HUES64 (cell line): ENCODE measurements around the gene C10orf90.

Experiments
- H3K27ac ChIP-seq: 2 replicates; pipeline ENCODE4 v1.7.0; 2013; ENCODE audit warnings: low read depth, low read length, inconsistent platforms
- H3K27me3 ChIP-seq: 2 replicates; pipeline ENCODE4 v1.6.1; 2013; ENCODE audit warnings: mild to moderate bottlenecking, low read length; ENCODE audit not compliant: insufficient read depth
- H3K36me3 ChIP-seq: 2 replicates; pipeline ENCODE4 v1.6.1; 2013; ENCODE audit warnings: mild to moderate bottlenecking, low read length; ENCODE audit not compliant: insufficient read depth
- H3K4me1 ChIP-seq: 2 replicates; pipeline ENCODE4 v1.6.1; 2013; ENCODE audit warnings: mild to moderate bottlenecking, low read length, moderate library complexity; ENCODE audit not compliant: insufficient read depth
- H3K4me3 ChIP-seq: 2 replicates; pipeline ENCODE4 v1.5.1; 2013; ENCODE audit warnings: mild to moderate bottlenecking, low read length, moderate library complexity
- H3K9ac ChIP-seq: 2 replicates; pipeline ENCODE4 v1.6.1; 2013; ENCODE audit warnings: mild to moderate bottlenecking, low read depth, low read length
- H3K9me3 ChIP-seq: 2 replicates; pipeline ENCODE4 v1.6.1; 2013; ENCODE audit warnings: low read depth, low read length; ENCODE audit not compliant: insufficient read depth
- WGBS: fragments of 150-250, 120-280 bp; methylation state at CpG from one replicate; pipeline ENCODE4 v1.1.7; 2013; ENCODE audit warnings: missing lambda C conversion rate; 5-methylcytosine and 5-hydroxymethylcytosine counted together

C10orf90 gene

GRCh38 chr10:126659750-126660149 is 10.7 kb downstream of the C10orf90 start:
- Histone ChIP-seq H3K9ac (no peak overlapping the region), H3K9me3 (no peaks in the 10 kb centered on the region), H3K4me3 (no peak overlapping the region), H3K4me1 (no peaks in the 10 kb centered on the region), H3K27ac (no peak overlapping the region), H3K36me3 (no peaks in the 10 kb centered on the region), H3K27me3 (no peaks in the 10 kb centered on the region)
- WGBS = 92% methylated on average over 3 of the region's 4 CpGs

- H3K9ac ChIP-seq = no peak overlapping the region
- no peaks in the 10 kb centered on the region for H3K9me3 ChIP-seq
- no peaks in the 10 kb centered on the region for H3K27me3 ChIP-seq
- WGBS = 97% methylated on average over 4 of the region's 4 CpGs
- no peaks in the 10 kb centered on the region for H3K36me3 ChIP-seq
- H3K4me1 ChIP-seq = no peaks in the 10 kb centered on the region
- no peak overlapping the region for H3K4me3 ChIP-seq
- no peak overlapping the region for H3K27ac ChIP-seq
Measured at GRCh38 chr10:126658928-126659327, 11.6 kb downstream of the C10orf90 start.

- Histone ChIP-seq H3K4me1 (peaks cover 5% of the 10 kb centered on the region; the same call in 1 of the 2 replicates), H3K36me3 (no peaks in the 10 kb centered on the region), H3K4me3 (no peak overlapping the region), H3K9ac (no peak overlapping the region), H3K27me3 (no peaks in the 10 kb centered on the region), H3K27ac (no peak overlapping the region), H3K9me3 (no peaks in the 10 kb centered on the region)
- WGBS = 93% methylated on average over 2 of the region's 2 CpGs
Measured at GRCh38 chr10:126654579-126654978, 15.9 kb downstream of the C10orf90 start.

- Histone ChIP-seq H3K27me3 (no peaks in the 10 kb centered on the region), H3K36me3 (no peaks in the 10 kb centered on the region), H3K9me3 (no peaks in the 10 kb centered on the region), H3K27ac (no peak overlapping the region), H3K9ac (no peak overlapping the region), H3K4me3 (no peak overlapping the region), H3K4me1 (peaks cover 5% of the 10 kb centered on the region; the same call in 1 of the 2 replicates)
- WGBS = 86% methylated on average over 3 of the region's 3 CpGs
Measured at GRCh38 chr10:126651467-126651866, 19.0 kb downstream of the C10orf90 start.

GRCh38 chr10:126650161-126650560 is 20.3 kb downstream of the C10orf90 start:
- no peaks in the 10 kb centered on the region for H3K36me3 ChIP-seq
- H3K9ac ChIP-seq = no peak overlapping the region
- 94% methylated on average over 7 of the region's 7 CpGs for WGBS
- H3K4me3 ChIP-seq = no peak overlapping the region
- peaks cover 5% of the 10 kb centered on the region; the same call in 1 of the 2 replicates for H3K4me1 ChIP-seq
- no peaks in the 10 kb centered on the region for H3K27me3 ChIP-seq
- no peak overlapping the region for H3K27ac ChIP-seq
- no peaks in the 10 kb centered on the region for H3K9me3 ChIP-seq

- peaks cover 5% of the 10 kb centered on the region; the same call in 1 of the 2 replicates for H3K4me1 ChIP-seq
- no peak overlapping the region for H3K4me3 ChIP-seq
- 95% methylated on average over 5 of the region's 5 CpGs for WGBS
- no peaks in the 10 kb centered on the region for H3K9me3 ChIP-seq
- no peaks in the 10 kb centered on the region for H3K36me3 ChIP-seq
- no peak overlapping the region for H3K27ac ChIP-seq
- H3K27me3 ChIP-seq = no peaks in the 10 kb centered on the region
- H3K9ac ChIP-seq = no peak overlapping the region
Measured at GRCh38 chr10:126647116-126647515, 23.4 kb downstream of the C10orf90 start.

- Histone ChIP-seq H3K9ac (no peak overlapping the region), H3K9me3 (no peaks in the 10 kb centered on the region), H3K4me3 (no peak overlapping the region), H3K4me1 (peaks cover 4% of the 10 kb centered on the region; the same call in 1 of the 2 replicates), H3K27ac (no peak overlapping the region), H3K36me3 (no peaks in the 10 kb centered on the region), H3K27me3 (no peaks in the 10 kb centered on the region)
- 86% methylated on average over 2 of the region's 4 CpGs for WGBS
Measured at GRCh38 chr10:126646110-126646509, 24.4 kb downstream of the C10orf90 start.

GRCh38 chr10:126640401-126640800 is 30.1 kb downstream of the C10orf90 start:
- Histone ChIP-seq H3K9ac (no peak overlapping the region), H3K27me3 (no peaks in the 10 kb centered on the region), H3K9me3 (no peaks in the 10 kb centered on the region), H3K4me1 (no peaks in the 10 kb centered on the region), H3K4me3 (no peak overlapping the region), H3K36me3 (no peaks in the 10 kb centered on the region), H3K27ac (no peak overlapping the region)
- WGBS = 95% methylated on average over 3 of the region's 3 CpGs

- H3K9ac ChIP-seq = no peak overlapping the region
- no peaks in the 10 kb centered on the region for H3K36me3 ChIP-seq
- H3K4me1 ChIP-seq = no peaks in the 10 kb centered on the region
- H3K9me3 ChIP-seq = no peaks in the 10 kb centered on the region
- no peaks in the 10 kb centered on the region for H3K27me3 ChIP-seq
- WGBS = 95% methylated on average over 9 of the region's 9 CpGs
- no peak overlapping the region for H3K27ac ChIP-seq
- no peak overlapping the region for H3K4me3 ChIP-seq
Measured at GRCh38 chr10:126639084-126639483, 31.4 kb downstream of the C10orf90 start.

GRCh38 chr10:126638542-126638941 is 32.0 kb downstream of the C10orf90 start:
- no peak overlapping the region for H3K27ac ChIP-seq
- H3K9me3 ChIP-seq = no peaks in the 10 kb centered on the region

GRCh38 chr10:126637501-126637900 is 33.0 kb downstream of the C10orf90 start:
- H3K27me3 ChIP-seq = no peaks in the 10 kb centered on the region
- WGBS = 97% methylated on average over 5 of the region's 5 CpGs
- no peaks in the 10 kb centered on the region for H3K9me3 ChIP-seq
- H3K36me3 ChIP-seq = no peaks in the 10 kb centered on the region
- H3K4me1 ChIP-seq = no peaks in the 10 kb centered on the region
- no peak overlapping the region for H3K9ac ChIP-seq
- no peak overlapping the region for H3K27ac ChIP-seq
- H3K4me3 ChIP-seq = no peak overlapping the region

More at GRCh38 chr10:126638542-126638941, 32.0 kb downstream of the C10orf90 start:
- no peak overlapping the region for H3K4me3 ChIP-seq
- no peaks in the 10 kb centered on the region for H3K4me1 ChIP-seq
- H3K27me3 ChIP-seq = no peaks in the 10 kb centered on the region
- no peaks in the 10 kb centered on the region for H3K36me3 ChIP-seq
- 95% methylated on average over 6 of the region's 6 CpGs for WGBS
- no peak overlapping the region for H3K9ac ChIP-seq

GRCh38 chr10:126634911-126635310 is 35.6 kb downstream of the C10orf90 start:
- no peaks in the 10 kb centered on the region for H3K27me3 ChIP-seq
- 95% methylated on average over 5 of the region's 5 CpGs for WGBS
- no peaks in the 10 kb centered on the region for H3K9me3 ChIP-seq
- no peak overlapping the region for H3K27ac ChIP-seq
- no peak overlapping the region for H3K4me3 ChIP-seq
- no peaks in the 10 kb centered on the region for H3K4me1 ChIP-seq
- no peak overlapping the region for H3K9ac ChIP-seq
- no peaks in the 10 kb centered on the region for H3K36me3 ChIP-seq
